Measurements from ENCODE around the gene PCYT2. TPM values are rescaled to one million over a fixed set of nuclear protein-coding genes. Genes with fewer than 3 reads are reported as not detected.

PCYT2 gene
- total and polyA plus RNA-seq, 9 donors: 9.0 to 12.6 (median 10.9) TPM

- no peaks in the 10 kb centered on the region for H3K9me3 ChIP-seq (replicated peaks; ENCODE audit: control insufficient read depth, low read depth, low read length)
- peaks cover 27% of the 10 kb centered on the region for H3K4me1 ChIP-seq (ENCODE audit: control insufficient read depth, insufficient read depth, low read length)
- no peak overlapping the region for H3K4me3 ChIP-seq (ENCODE audit: low read length)
- H3K27ac ChIP-seq (ENCODE audit: low read length): no peak overlapping the region
- 84% methylated on average over 6 of the region's 9 CpGs for WGBS (ENCODE audit: insufficient coverage)
- H3K27me3 ChIP-seq (ENCODE audit: control insufficient read depth, insufficient read depth, low read length): peaks cover 13% of the 10 kb centered on the region
- DNase-seq: no peak
- no peaks in the 10 kb centered on the region for H3K36me3 ChIP-seq (ENCODE audit: control insufficient read depth, insufficient read depth, low read length)
These were observed 33.7 kb upstream of the PCYT2 start for GRCh38 chr17:81944858-81945257.

- Histone ChIP-seq H3K27ac (ENCODE audit: low read length) (peak overlapping the region; percentile 89), H3K9me3 (replicated peaks; ENCODE audit: control insufficient read depth, low read depth, low read length) (no peaks in the 10 kb centered on the region), H3K36me3 (ENCODE audit: control insufficient read depth, insufficient read depth, low read length) (no peaks in the 10 kb centered on the region), H3K4me1 (ENCODE audit: control insufficient read depth, insufficient read depth, low read length) (peaks cover 48% of the 10 kb centered on the region), H3K27me3 (ENCODE audit: control insufficient read depth, insufficient read depth, low read length) (peaks cover 13% of the 10 kb centered on the region), H3K4me3 (ENCODE audit: low read length) (peak overlapping the region; percentile 13)
- 30% methylated on average over 7 of the region's 12 CpGs for WGBS (ENCODE audit: insufficient coverage)
- DNase-seq: no peak
These were observed 31.0 kb upstream of the PCYT2 start for GRCh38 chr17:81942167-81942553.

- peak; percentile 83 for DNase-seq
- Histone ChIP-seq H3K36me3 (ENCODE audit: control insufficient read depth, insufficient read depth, low read length) (no peaks in the 10 kb centered on the region), H3K27ac (ENCODE audit: low read length) (peak overlapping the region; percentile 89), H3K9me3 (replicated peaks; ENCODE audit: control insufficient read depth, low read depth, low read length) (no peaks in the 10 kb centered on the region), H3K4me3 (ENCODE audit: low read length) (peak overlapping the region; percentile 39), H3K4me1 (ENCODE audit: control insufficient read depth, insufficient read depth, low read length) (peaks cover 51% of the 10 kb centered on the region), H3K27me3 (ENCODE audit: control insufficient read depth, insufficient read depth, low read length) (peaks cover 13% of the 10 kb centered on the region)
- WGBS (ENCODE audit: insufficient coverage): 43% methylated on average over 21 of the region's 30 CpGs
These were observed 30.4 kb upstream of the PCYT2 start for GRCh38 chr17:81941484-81942166.

- Histone ChIP-seq H3K27ac (ENCODE audit: low read length) (peak overlapping the region; percentile 87), H3K4me3 (ENCODE audit: low read length) (peak overlapping the region; percentile 39), H3K9me3 (replicated peaks; ENCODE audit: control insufficient read depth, low read depth, low read length) (no peaks in the 10 kb centered on the region), H3K27me3 (ENCODE audit: control insufficient read depth, insufficient read depth, low read length) (peaks cover 13% of the 10 kb centered on the region), H3K36me3 (ENCODE audit: control insufficient read depth, insufficient read depth, low read length) (no peaks in the 10 kb centered on the region), H3K4me1 (ENCODE audit: control insufficient read depth, insufficient read depth, low read length) (peaks cover 57% of the 10 kb centered on the region)
- DNase-seq: peak; percentile 32
- 89% methylated on average over 49 of the region's 56 CpGs for WGBS (ENCODE audit: insufficient coverage)
These were observed 29.6 kb upstream of the PCYT2 start for GRCh38 chr17:81940538-81941483.

- DNase-seq: peak; percentile 43
- H3K4me3 ChIP-seq (ENCODE audit: low read length): peak overlapping the region; percentile 39
- WGBS (ENCODE audit: insufficient coverage): 76% methylated on average over 16 of the region's 21 CpGs
- H3K27ac ChIP-seq (ENCODE audit: low read length): peak overlapping the region; percentile 87
- H3K9me3 ChIP-seq (replicated peaks; ENCODE audit: control insufficient read depth, low read depth, low read length): no peaks in the 10 kb centered on the region
- H3K36me3 ChIP-seq (ENCODE audit: control insufficient read depth, insufficient read depth, low read length): peaks cover 6% of the 10 kb centered on the region
- H3K27me3 ChIP-seq (ENCODE audit: control insufficient read depth, insufficient read depth, low read length): peaks cover 12% of the 10 kb centered on the region
- H3K4me1 ChIP-seq (ENCODE audit: control insufficient read depth, insufficient read depth, low read length): peaks cover 63% of the 10 kb centered on the region
These were observed 28.7 kb upstream of the PCYT2 start for GRCh38 chr17:81939881-81940385.

GRCh38 chr17:81939218-81939617, 28.0 kb upstream of the PCYT2 start:
- Histone ChIP-seq H3K4me3 (ENCODE audit: low read length) (peak overlapping the region; percentile 39), H3K27ac (ENCODE audit: low read length) (peak overlapping the region; percentile 87), H3K36me3 (ENCODE audit: control insufficient read depth, insufficient read depth, low read length) (peaks cover 13% of the 10 kb centered on the region), H3K4me1 (ENCODE audit: control insufficient read depth, insufficient read depth, low read length) (peaks cover 63% of the 10 kb centered on the region), H3K27me3 (ENCODE audit: control insufficient read depth, insufficient read depth, low read length) (peaks cover 7% of the 10 kb centered on the region), H3K9me3 (replicated peaks; ENCODE audit: control insufficient read depth, low read depth, low read length) (no peaks in the 10 kb centered on the region)
- WGBS (ENCODE audit: insufficient coverage): 32% methylated on average over 6 of the region's 15 CpGs
- DNase-seq: no peak

GRCh38 chr17:81935709-81936084, 24.5 kb upstream of the PCYT2 start:
- 83% methylated on average over 6 of the region's 6 CpGs for WGBS (ENCODE audit: insufficient coverage)
- H3K4me1 ChIP-seq (ENCODE audit: control insufficient read depth, insufficient read depth, low read length): peaks cover 59% of the 10 kb centered on the region
- no peak for DNase-seq
- H3K27me3 ChIP-seq (ENCODE audit: control insufficient read depth, insufficient read depth, low read length): no peaks in the 10 kb centered on the region
- H3K27ac ChIP-seq (ENCODE audit: low read length): no peak overlapping the region
- peak overlapping the region; percentile 26 for H3K4me3 ChIP-seq (ENCODE audit: low read length)
- H3K9me3 ChIP-seq (replicated peaks; ENCODE audit: control insufficient read depth, low read depth, low read length): no peaks in the 10 kb centered on the region
- peaks cover 29% of the 10 kb centered on the region for H3K36me3 ChIP-seq (ENCODE audit: control insufficient read depth, insufficient read depth, low read length)

GRCh38 chr17:81934850-81935708, 23.9 kb upstream of the PCYT2 start:
- Histone ChIP-seq H3K27me3 (ENCODE audit: control insufficient read depth, insufficient read depth, low read length) (no peaks in the 10 kb centered on the region), H3K27ac (ENCODE audit: low read length) (no peak overlapping the region), H3K36me3 (ENCODE audit: control insufficient read depth, insufficient read depth, low read length) (peaks cover 29% of the 10 kb centered on the region), H3K9me3 (replicated peaks; ENCODE audit: control insufficient read depth, low read depth, low read length) (no peaks in the 10 kb centered on the region), H3K4me1 (ENCODE audit: control insufficient read depth, insufficient read depth, low read length) (peaks cover 59% of the 10 kb centered on the region), H3K4me3 (ENCODE audit: low read length) (no peak overlapping the region)
- 82% methylated on average over 28 of the region's 38 CpGs for WGBS (ENCODE audit: insufficient coverage)
- no peak for DNase-seq

- 78% methylated on average over 18 of the region's 23 CpGs for WGBS (ENCODE audit: insufficient coverage)
- Histone ChIP-seq H3K4me3 (ENCODE audit: low read length) (no peak overlapping the region), H3K9me3 (replicated peaks; ENCODE audit: control insufficient read depth, low read depth, low read length) (no peaks in the 10 kb centered on the region), H3K36me3 (ENCODE audit: control insufficient read depth, insufficient read depth, low read length) (peaks cover 29% of the 10 kb centered on the region), H3K27me3 (ENCODE audit: control insufficient read depth, insufficient read depth, low read length) (peaks cover 2% of the 10 kb centered on the region), H3K4me1 (ENCODE audit: control insufficient read depth, insufficient read depth, low read length) (peaks cover 55% of the 10 kb centered on the region), H3K27ac (ENCODE audit: low read length) (no peak overlapping the region)
- no peak for DNase-seq
These were observed 23.0 kb upstream of the PCYT2 start for GRCh38 chr17:81934098-81934757.
